HepG2 (cell line): ENCODE data around the gene ANAPC5. TPM values are rescaled to one million over a fixed set of nuclear protein-coding genes. Genes with fewer than 3 reads are reported as not detected.

ENCODE experiments used
- JUND ChIP-seq: sonication (generic); formaldehyde crosslinking; IDR thresholded peaks from 2 replicates; pipeline ENCODE4 v1.8.0; 2022; ENCODE audit warnings: mild to moderate bottlenecking, missing genetic modification reagents
- KAT7 ChIP-seq: IDR thresholded peaks from 2 replicates; pipeline ENCODE4 v1.6.1; 2018; ENCODE audit warnings: borderline replicate concordance, missing compliant biosample characterization
- KLF13 ChIP-seq: sonication (generic); formaldehyde crosslinking; IDR thresholded peaks from 2 replicates; pipeline ENCODE4 v1.4.0; 2020; ENCODE audit warnings: mild to moderate bottlenecking, missing genetic modification reagents
- MTF2 ChIP-seq: sonication (generic); formaldehyde crosslinking; IDR thresholded peaks from 2 replicates; pipeline ENCODE4 v1.5.0; 2020; ENCODE audit warnings: missing genetic modification reagents, borderline replicate concordance
- NONO ChIP-seq, 2 experiments: fragments of 450-650 bp in 1 of 2; sonication (generic) in 1 of 2; formaldehyde crosslinking in 1 of 2; IDR thresholded peaks in 1 of 2; conservative IDR thresholded peaks in 1 of 2; 2 replicates each; pipeline versions ENCODE4 v1.6.1 to v1.8.0; 2017 to 2022; ENCODE audit warnings: mild to moderate bottlenecking in 1 of 2, missing genetic modification reagents in 1 of 2, moderate library complexity in 1 of 2
- RNF219 ChIP-seq: sonication (generic); formaldehyde crosslinking; IDR thresholded peaks from 2 replicates; pipeline ENCODE4 v1.5.0; 2020; ENCODE audit warnings: mild to moderate bottlenecking, missing genetic modification reagents
- SMAD3 ChIP-seq: sonication (generic); formaldehyde crosslinking; IDR thresholded peaks from 2 replicates; pipeline ENCODE4 v1.4.0; 2020; ENCODE audit warnings: missing genetic modification reagents
- STAT5B ChIP-seq: sonication (generic); formaldehyde crosslinking; IDR thresholded peaks from 2 replicates; pipeline ENCODE4 v1.4.0; 2020; ENCODE audit warnings: missing genetic modification reagents
- TRIM22 ChIP-seq: fragments of 450-650 bp; IDR thresholded peaks from 2 replicates; pipeline ENCODE4 v1.6.1; 2017
- U2AF1 ChIP-seq: fragments of 200-400 bp; formaldehyde crosslinking; optimal IDR thresholded peaks from 2 replicates; pipeline ENCODE3; 2017; ENCODE audit warnings: mild to moderate bottlenecking, low read depth, low read length
- YEATS2 ChIP-seq: sonication (generic); formaldehyde crosslinking; IDR thresholded peaks from 2 replicates; pipeline ENCODE4 v1.4.0; 2020; ENCODE audit warnings: missing genetic modification reagents, borderline replicate concordance
- YEATS4 ChIP-seq: sonication (generic); formaldehyde crosslinking; IDR thresholded peaks from 2 replicates; pipeline ENCODE4 v1.4.0; 2020; ENCODE audit warnings: missing genetic modification reagents, borderline replicate concordance
- ZBTB8A ChIP-seq: sonication (generic); formaldehyde crosslinking; IDR thresholded peaks from 2 replicates; pipeline ENCODE4 v1.4.0; 2020; ENCODE audit warnings: mild to moderate bottlenecking, low read depth, missing genetic modification reagents, borderline replicate concordance
- ZNF562 ChIP-seq: sonication (generic); formaldehyde crosslinking; IDR thresholded peaks from 2 replicates; pipeline ENCODE4 v1.8.0; 2022; ENCODE audit warnings: missing genetic modification reagents, borderline replicate concordance
- ZNF644 ChIP-seq: IDR thresholded peaks from 2 replicates; pipeline ENCODE4 v1.6.1; 2016; ENCODE audit warnings: low read depth
- ZNF687 ChIP-seq: sonication (generic); formaldehyde crosslinking; IDR thresholded peaks from 2 replicates; pipeline ENCODE4 v1.5.1; 2020; ENCODE audit warnings: mild to moderate bottlenecking, missing genetic modification reagents, moderate library complexity
- ZNF724P ChIP-seq: sonication (generic); formaldehyde crosslinking; IDR thresholded peaks from 2 replicates; pipeline ENCODE4 v1.8.0; 2022; ENCODE audit warnings: missing genetic modification reagents, borderline replicate concordance
- polyA plus RNA-seq, 8 experiments: library from polyadenylated mRNA; depleted of rRNA in 3 of 8; stranded (reverse) in 7 of 8; unstranded in 1 of 8; fragments of >200 nt; fragmentation: Illumina TruSeq in 4 of 8; extraction: Trizol in 4 of 8; gene quantifications; 2 replicates each; pipeline versions ENCODE4 v1.2.1 to v1.2.3, GENCODE V29; 2011 to 2016; ENCODE audit warnings: low read depth in 4 of 8, missing spikeins in 1 of 8, mixed read lengths in 1 of 8; ENCODE audit not compliant: insufficient read depth in 1 of 8
- total RNA-seq, 5 experiments: library from RNA; depleted of rRNA; stranded (reverse); fragments of >200 nt; fragmentation: Illumina TruSeq; extraction: Trizol; gene quantifications; 2 replicates each; pipeline ENCODE4 v1.2.3, GENCODE V29; 2016; ENCODE audit warnings: low read depth in 1 of 5
- TF ChIP-seq, protein P1 (sequence below): sonication (generic); formaldehyde crosslinking; conservative IDR thresholded peaks from 2 replicates; pipeline ENCODE4 v1.4.0; 2020; ENCODE audit warnings: missing genetic modification reagents
- TF ChIP-seq, protein P2 (sequence below): sonication (generic); formaldehyde crosslinking; IDR thresholded peaks from 2 replicates; pipeline ENCODE4 v1.5.0; 2020; ENCODE audit warnings: missing genetic modification reagents

ANAPC5 gene
- total and polyA plus RNA-seq, 2 of the 13 experiments (the other 11 are each of a cell fraction or from before 2014, with no cell fraction given), result 146 to 161 TPM

DNA sequence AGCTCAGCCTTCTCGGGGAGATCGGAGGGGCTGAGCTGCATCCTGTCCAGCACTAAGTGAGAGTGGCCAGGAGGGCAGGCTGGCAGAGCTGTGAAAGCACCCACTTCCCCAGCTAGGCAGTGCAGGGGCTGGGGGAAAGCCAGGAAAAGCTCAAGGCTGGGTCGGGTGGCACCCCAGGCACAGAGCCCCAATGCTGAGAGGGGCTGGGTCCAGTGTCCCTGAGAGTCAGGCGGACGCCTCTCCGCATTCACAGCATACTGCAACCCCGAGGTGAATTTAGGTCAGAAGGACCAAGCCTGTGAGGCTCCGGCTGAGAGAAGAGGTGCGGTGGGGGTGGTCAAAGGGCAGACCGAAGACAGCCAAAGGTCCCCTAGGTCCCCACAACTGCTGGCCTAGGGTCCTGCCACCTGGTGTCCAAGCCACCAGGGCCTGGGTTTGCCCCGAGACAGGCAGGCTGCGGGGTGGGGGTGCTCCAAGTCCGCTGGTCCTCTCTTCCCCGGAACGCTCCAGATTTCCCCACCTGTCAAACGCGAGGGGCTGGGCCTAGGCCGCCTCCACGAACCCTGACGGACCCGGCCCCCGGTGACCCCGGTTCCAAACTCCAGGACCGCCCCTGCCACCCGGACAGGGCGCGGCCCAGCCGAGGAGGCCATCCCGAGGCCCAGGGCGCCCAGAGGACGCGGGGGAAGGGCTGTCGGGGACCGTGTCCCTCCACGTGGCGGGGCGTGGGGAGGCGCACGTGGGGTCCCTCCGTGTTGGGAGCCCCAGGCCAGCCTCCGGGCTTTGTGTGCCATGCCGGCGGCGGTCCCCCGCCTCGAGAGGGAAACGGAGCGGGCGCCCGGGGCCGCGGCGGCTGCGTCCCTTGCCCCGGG, 56.2 kb downstream of the ANAPC5 start (continued):
- TF ChIP-seq ZBTB8A (CRISPR knock-in tag) (no peak), U2AF1 (no peak), KLF13 (CRISPR knock-in tag) (no peak), TRIM22 (no peak), YEATS4 (peak; percentile 81), YEATS2 (CRISPR knock-in tag) (no peak), MTF2 (no peak), ZNF687 (CRISPR knock-in tag) (peak; percentile 63; the same call in 1 of the 2 replicates), JUND (CRISPR knock-in tag) (no peak), SMAD3 (CRISPR knock-in tag) (no peak), NONO (IDR thresholded peaks at IDR 0.05) (no peak), NONO (CRISPR knock-in tag; conservative IDR thresholded peaks at IDR 0.05) (no peak), KAT7 (CRISPR knock-in tag) (no peak), ZNF644 (CRISPR knock-in tag) (no peak), ZNF562 (no peak), STAT5B (CRISPR knock-in tag) (no peak), RNF219 (CRISPR knock-in tag) (no peak), ZNF724P (no peak)
- TF ChIP-seq, protein P1, sequence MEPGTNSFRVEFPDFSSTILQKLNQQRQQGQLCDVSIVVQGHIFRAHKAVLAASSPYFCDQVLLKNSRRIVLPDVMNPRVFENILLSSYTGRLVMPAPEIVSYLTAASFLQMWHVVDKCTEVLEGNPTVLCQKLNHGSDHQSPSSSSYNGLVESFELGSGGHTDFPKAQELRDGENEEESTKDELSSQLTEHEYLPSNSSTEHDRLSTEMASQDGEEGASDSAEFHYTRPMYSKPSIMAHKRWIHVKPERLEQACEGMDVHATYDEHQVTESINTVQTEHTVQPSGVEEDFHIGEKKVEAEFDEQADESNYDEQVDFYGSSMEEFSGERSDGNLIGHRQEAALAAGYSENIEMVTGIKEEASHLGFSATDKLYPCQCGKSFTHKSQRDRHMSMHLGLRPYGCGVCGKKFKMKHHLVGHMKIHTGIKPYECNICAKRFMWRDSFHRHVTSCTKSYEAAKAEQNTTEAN (CRISPR knock-in tag), result no peak
- TF ChIP-seq, protein P2, sequence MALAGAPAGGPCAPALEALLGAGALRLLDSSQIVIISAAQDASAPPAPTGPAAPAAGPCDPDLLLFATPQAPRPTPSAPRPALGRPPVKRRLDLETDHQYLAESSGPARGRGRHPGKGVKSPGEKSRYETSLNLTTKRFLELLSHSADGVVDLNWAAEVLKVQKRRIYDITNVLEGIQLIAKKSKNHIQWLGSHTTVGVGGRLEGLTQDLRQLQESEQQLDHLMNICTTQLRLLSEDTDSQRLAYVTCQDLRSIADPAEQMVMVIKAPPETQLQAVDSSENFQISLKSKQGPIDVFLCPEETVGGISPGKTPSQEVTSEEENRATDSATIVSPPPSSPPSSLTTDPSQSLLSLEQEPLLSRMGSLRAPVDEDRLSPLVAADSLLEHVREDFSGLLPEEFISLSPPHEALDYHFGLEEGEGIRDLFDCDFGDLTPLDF (CRISPR knock-in tag), result no peak
